GM18520 (cell line): ENCODE results near the gene TIMMDC1.

Experiments
- ATAC-seq: cut with Tn5 transposase; IDR thresholded peaks from one replicate; pipeline ENCODE4 v1.9.1; 2021; ENCODE audit not compliant: unreplicated experiment

Gene TIMMDC1, protein sequence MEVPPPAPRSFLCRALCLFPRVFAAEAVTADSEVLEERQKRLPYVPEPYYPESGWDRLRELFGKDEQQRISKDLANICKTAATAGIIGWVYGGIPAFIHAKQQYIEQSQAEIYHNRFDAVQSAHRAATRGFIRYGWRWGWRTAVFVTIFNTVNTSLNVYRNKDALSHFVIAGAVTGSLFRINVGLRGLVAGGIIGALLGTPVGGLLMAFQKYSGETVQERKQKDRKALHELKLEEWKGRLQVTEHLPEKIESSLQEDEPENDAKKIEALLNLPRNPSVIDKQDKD

DNA sequence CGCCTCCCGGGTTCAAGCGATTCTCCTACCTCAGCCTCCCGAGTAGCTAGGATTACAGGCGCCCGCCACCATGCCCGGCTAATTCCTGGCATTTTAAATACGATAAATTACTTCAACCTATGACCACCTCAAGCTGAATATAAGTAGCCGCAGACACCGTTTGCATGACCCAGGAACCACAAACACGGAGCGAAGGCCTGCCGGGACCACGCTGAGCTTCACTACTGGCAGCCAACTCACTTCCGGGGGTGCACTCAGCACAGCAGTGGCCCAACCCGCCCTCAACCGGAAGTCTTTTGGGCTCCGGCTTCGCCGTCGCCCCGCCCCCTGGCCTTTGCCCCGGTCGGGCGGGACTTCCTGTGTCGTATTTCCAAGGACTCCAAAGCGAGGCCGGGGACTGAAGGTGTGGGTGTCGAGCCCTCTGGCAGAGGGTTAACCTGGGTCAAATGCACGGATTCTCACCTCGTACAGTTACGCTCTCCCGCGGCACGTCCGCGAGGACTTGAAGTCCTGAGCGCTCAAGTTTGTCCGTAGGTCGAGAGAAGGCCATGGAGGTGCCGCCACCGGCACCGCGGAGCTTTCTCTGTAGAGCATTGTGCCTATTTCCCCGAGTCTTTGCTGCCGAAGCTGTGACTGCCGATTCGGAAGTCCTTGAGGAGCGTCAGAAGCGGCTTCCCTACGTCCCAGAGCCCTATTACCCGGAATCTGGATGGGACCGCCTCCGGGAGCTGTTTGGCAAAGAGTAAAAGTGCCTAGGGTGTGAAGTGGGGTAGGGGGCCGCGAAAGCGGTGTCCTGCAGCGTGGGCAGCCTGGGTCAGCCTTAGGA lies at the start of gene TIMMDC1:
Gene TIMMDC1, plus strand, starts transcription at position 362 of the 826 bp plus-strand sequence. Its CDS starts 187 bp downstream, at position 549.
- peak; percentile 92 for ATAC-seq

DNA sequence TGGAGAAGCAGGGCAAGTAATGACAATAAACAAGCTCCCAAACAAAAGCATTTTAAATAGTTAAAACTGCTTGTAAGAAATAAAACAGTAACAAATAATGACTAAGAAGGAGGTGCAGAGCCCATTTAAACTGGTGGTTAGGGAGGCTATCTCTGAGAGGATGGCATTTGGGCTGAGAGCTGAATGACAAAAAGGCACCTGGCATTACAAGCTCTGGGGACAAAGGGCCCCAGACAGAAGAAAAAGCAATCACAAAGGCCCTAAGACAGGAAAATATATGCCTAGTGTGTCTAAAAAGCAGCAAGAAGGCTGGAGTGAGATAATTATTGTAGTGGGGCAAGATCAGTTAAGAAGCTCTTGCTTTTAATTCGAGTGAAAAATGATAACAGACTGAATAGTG lies 44.5 kb upstream of the TIMMDC1 start:
- ATAC-seq, result no peak

DNA sequence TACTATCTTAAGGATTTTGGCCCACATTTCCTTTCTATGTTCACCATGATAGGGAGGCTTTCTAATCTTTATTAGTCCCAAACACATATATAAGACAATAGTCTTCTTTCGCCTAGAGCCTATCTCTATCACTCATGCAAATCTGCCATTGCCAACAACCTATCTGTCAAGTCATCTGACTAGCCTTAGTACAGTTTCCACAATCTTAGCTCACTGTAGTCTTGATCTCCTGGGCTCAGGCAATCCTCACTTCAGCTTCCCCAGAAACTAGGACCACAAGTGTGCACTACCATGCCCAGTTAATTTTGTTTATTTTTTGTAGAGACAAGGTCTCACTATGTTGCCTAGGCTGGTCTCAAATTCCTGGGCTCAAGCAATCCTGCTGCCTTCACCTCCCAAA lies 41.9 kb upstream of the TIMMDC1 start:
- ATAC-seq, result no peak

DNA sequence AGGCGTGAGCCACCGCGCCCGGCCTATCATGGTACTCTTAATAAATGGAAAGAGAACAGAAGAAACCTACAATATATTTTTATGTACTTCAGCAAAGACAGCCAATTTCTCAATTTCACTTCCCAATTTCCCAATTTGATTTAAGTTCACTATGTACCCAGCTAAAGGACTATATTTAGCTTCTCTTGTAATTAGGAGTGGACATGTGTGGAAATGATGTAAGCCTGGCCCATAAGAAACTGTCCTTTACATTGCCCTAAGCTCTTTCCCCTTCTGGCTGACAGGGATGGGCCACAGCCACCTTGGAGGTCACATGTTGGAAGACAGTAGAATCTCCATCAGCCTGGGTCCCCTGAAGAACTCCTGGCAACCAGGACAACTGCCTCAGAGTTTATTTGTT lies 41.1 kb upstream of the TIMMDC1 start:
- no peak for ATAC-seq

DNA sequence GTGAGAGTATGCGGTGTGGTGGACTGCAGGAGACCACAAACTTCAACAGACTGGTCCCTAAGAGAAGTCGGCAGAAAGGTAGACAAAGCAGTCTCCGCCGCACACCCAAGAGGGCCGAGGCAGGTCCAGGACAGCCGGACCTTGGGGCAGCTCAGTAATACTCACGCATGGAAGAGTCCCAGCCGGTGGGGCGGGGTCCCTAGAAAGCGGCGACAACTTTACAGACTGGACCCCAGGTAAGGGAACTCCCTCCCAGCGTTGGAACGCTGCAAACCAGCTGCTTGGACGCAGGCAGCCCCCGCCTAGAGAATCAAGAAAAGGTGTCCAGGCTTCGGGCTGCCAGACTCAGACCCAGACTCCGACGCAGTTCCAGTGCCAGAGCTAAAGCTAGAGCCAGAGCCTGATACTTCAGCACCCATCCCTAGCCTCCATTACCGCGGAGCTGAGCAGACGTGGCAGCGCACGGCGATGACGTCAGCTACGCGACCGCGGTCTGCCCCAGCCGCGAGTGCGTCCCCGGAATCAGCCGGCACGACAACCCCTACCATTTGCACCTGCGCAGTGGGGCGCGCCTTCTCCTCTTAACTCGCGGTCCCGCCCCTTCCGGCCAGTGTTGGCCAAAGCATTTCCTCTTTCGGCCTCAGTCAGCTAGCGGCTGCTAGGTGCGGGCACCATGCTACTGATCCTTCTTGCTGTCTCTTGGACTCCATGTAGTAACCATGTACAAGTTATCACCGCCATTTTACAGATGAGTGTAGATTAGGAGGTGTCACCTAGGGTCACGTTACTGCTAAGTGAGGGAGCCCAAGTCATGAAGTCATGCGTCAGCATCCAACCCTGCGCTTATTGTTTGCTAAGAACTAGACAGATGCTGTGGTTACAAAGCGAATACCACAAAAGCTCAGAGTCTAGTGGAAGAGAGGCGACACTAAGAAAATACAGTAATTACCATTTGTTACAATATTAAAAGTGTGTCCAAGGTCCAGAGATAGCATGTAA lies 34.9 kb upstream of the TIMMDC1 start, which contains the start of gene TMEM39A:
Gene TMEM39A, minus strand, starts transcription at position 445 of the 999 bp plus-strand sequence. CDS start 1,541 bp downstream, outside the sequence.
- ATAC-seq, result peak; percentile 92

DNA sequence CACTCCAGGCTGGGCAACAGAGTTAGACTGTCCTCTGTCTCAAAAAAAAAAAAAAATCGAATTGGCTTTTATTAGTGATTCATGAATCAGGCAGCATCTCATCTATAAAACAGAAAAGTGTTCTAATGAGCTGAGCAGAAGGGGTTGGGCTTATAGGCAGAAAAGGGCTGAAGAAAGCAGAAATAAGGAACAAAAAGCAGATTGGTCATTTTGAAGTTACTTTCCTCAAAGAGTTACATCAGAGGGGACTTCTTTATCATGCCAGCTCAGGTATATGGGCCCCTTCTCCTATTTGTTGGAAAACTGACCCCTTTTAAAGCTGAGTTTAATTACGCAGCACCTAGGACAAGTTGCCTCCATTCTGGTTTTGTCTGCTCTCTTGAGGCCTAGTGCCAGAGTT lies 30.3 kb upstream of the TIMMDC1 start:
- no peak for ATAC-seq

DNA sequence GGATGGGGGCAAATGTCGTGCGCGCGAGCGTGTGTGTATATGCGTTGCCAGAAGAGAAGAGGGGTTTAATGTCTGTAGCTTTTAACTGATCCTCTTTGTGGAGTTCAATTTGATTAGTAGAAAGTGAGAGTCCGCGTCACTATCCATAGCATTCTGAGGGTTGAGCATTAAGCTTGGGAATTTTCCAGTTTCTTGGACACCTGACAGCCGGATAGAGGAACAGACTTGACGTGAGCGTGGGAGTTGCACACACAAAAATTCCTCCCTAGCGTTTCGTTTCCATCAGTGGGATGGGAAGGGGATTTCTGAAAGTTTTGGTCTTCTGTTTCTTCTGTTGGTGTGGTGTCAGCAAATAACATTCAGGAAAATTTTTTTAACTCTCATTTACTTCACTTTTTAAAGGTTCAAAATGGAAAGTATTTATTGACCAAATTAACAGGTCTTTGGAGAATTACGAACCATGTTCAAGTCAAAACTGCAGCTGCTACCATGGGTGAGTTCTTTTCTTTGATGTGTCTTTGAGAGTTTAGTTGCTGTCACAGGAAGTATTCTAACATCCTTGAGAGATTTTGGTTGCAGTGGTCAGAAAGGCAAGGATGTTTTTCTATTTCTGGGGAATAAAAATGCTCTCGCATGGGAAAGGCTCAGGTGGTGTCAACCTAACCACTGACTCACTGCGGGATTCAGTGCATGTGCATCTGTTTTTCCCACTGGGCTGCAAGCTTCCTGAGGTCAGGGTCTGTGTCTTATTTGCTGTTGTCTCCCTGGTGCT lies 28.7 kb upstream of the TIMMDC1 start:
- no peak for ATAC-seq

DNA sequence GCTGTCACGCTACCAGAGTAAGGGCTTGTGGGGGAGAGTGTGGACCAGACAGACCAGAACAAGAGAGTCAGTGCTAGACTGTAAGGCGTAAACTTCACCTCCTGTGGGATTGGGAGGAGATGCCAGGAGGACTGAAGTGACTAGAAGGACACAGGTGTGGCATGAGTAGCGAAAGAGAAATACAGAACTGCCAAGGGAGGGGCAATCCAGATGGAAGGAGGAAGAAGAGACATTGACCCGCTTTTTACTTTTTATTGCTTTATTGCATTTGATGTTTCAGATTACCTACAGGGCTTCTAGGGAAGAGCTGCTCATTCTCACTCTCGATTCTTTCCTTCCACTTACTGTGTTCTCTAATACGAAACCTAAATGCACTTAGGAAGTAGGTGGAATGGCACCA lies 27.5 kb upstream of the TIMMDC1 start:
- no peak for ATAC-seq

DNA sequence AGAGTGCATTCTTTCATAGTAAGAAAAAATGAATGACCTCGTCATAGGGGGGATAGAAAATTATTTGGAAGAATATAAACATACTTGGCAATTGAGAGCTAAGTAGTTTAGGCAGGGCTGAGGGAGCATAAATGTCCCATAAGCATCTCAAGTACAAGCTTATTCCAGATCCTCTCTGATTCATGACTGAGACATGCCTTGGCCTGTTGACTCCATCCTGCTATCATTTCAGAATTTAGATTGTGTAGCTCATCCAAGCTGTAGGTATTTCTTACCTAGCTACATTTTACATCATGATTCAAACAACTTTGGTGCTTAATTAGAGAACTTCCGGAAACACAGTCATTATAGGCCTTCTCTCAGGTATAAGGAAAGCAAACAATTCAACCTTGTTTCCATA lies 17.3 kb upstream of the TIMMDC1 start:
- no peak for ATAC-seq

DNA sequence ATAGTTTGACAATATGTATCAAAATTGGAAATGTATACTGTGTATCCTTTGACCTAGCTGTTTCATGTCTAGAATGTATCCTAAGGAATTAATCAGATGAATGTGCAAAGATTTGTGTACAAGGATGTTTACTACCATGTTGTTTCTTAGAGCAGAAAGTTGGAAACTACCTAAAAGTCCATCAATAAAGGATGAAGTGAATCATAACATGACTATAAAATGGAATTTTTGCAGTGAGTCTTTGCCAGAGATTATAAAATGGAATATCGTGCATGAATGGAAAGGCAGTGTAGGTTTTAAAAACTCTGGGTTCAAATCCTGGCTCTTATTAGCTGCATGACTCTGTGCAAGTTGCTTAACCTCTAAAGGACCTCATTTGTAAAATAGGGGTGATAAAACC lies 15.2 kb upstream of the TIMMDC1 start:
- no peak for ATAC-seq

DNA sequence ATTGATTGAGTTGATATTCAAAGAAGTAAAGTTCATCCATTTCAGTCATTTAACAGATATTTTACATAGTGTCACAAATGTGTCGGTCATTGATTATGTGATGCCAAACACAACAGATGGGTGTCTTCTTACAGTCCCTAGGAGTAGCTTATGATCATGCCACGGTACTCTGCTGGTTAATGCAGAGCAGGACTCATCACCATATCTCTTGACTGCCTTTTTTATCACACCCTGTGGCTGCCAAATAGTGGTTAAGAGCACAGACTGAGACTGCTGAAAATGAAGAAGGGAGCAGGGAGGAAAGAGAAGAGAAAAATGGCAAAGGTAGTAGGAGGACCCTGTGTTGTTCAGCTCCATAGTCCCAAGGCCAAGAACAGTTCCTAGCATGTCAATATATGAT lies 12.8 kb upstream of the TIMMDC1 start:
- ATAC-seq, result no peak

DNA sequence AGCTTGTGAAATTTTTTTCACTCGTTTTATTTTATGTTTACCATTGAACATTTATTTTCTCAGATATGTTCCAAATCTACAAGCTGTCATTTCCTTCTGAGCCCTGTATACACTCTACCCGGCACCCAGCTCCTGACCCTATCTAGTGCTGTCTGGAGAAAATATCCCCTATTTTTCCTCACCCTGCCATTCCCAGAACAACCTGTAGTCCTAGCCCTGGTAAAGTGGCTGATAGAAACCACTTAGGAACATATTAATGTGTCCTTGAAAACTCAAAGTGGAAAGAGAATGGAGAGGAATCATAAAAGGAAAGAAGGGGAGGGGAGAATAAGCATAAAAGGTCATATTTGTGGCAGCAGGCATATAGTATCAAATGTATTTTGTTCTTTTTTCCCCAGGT lies 8.2 kb upstream of the TIMMDC1 start:
- no peak for ATAC-seq

DNA sequence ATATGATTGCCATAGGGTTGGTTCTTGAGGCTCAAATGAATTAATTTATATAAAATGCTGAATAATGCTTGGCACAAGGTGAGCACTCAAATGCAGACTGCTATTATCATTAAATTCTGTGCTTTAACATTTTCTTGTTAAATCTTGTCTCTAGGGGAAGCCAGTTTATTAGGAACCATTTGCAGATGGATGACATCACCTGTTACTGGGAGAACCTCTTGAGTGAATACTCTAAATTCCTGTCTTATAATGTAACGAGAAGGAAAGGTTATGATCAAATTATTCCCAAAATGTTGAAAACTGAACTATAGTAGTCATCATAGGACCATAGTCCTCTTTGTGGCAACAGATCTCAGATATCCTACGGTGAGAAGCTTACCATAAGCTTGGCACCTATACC lies 6.2 kb upstream of the TIMMDC1 start:
- no peak for ATAC-seq

DNA sequence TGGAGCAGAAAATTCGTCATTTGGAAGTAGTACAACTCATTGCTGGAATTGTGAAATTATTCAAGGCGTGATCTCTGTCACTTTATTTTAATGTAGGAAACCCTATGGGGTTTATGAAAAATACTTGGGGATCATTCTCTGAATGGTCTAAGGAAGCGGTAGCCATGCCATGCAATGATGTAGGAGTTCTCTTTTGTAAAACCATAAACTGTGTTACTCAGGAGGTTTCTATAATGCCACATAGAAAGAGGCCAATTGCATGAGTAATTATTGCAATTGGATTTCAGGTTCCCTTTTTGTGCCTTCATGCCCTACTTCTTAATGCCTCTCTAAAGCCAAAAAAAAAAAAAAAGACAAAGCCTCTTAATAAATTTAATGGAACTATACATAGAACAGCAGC lies 5.5 kb upstream of the TIMMDC1 start:
- ATAC-seq, result no peak

DNA sequence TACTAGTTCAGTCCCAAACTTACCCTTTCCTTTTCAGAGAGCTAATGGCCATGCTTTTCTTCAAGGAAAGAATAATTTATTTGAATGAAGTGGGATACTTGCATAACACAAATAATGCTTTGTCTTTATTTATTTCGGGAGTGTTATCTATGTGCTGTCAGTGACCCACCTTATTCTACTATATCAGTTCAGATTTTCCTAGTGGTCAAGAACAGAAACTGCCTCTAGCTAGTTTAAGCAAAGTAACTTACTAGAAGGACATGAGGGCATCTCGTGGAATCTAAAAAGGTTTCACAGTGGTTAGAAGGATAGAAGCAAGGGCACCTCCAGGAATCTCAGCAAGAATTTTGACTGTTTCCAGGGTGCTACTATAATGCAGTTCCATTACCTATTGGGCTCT lies 3.8 kb upstream of the TIMMDC1 start:
- ATAC-seq, result no peak

DNA sequence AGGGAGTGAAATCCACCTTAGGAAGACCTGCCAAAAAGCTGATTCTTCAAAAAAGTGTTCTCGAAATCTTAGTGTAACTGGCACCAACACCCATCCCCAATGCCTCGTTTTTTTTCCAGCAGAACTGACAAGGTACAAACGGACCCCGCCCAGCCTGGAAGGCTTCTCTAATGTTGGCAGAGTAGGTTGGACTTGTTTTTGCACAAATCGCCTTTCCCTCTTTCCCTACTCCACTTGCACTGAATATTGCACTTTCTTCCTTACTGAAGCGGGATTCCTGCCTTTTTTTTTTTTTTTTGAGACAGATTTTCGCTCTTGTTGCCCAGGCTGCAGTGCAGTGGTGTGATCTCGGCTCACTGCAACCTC lies 544 bp upstream of the TIMMDC1 start:
- no peak for ATAC-seq

DNA sequence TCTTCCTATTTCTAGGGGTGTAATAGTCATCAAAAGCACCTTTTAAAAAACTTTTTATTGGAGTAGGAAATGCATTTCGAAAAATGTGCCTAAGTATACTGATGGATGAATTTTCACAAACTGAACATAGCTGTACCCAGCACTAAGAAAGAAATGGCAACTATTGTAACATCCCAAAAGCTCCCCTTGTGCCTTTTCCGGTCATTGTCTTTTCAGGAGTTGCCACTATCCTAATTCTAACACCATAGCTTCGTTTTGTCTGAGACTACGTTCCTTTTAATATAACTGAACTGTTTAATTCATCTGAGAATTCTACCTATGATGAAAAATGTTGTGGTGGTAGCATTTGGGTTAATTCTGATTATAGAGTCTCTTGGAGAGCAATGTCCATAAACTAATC lies 1.9 kb downstream of the TIMMDC1 start:
- no peak for ATAC-seq

DNA sequence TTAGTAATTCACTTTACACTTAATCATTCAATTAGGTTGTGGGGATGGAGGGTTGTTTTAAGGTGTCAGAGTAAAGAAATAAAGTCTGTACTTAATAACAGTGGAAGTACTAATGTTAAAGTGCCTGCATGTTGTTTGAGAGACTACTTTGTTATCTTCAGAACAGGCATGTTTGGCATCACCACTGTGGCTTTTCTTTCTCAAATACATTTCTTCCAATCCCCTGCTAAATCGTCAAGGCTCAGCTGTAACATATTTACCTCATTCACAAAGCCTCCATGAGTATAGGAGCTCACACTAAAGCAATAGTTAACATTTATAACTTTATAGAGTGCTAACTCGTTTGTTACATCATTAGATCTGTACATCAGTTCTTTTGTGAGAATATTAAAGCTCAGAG lies 2.6 kb downstream of the TIMMDC1 start:
- ATAC-seq, result no peak

DNA sequence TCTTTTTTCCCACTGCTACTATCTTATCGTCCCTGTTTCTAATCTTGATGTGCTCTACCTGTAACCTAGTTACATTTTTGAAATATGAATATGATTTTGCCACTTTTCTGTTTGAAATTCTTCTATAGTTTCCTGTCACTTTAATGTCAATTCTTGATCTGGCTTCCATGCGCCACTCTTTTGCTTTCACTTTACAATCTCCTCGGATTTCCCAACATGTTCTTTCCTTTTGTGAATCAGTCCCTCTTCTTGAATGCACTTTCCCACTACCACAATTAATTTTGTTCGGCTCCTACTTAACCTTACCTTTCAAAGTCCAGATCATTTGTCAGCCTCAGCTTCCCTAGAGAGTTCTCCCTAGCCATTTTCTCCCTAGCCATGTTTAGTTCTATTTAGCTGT lies 8.3 kb downstream of the TIMMDC1 start:
- no peak for ATAC-seq

DNA sequence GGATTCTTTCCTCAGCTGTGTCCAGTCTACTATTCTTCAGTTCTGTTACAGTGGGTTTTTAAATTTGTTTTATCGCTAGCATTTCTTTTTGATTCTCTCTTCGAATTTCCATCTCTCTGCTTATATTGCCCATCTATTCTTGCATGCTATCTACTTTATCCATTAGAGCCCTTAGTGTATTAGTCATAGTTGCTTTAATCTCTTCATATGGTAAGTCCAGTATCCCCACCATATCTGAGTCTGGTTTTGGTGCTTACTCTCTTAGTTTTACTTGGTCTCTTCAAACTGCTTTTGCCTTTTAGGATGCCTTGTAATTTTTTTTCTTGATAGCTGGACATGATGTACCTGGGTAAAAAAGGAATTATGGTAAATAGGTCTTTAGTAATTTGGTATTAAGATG lies 9.1 kb downstream of the TIMMDC1 start:
- no peak for ATAC-seq
